Progenitor cell of endocrine pancreas (in vitro differentiated cells): ENCODE results near the gene FBXO48. TPM values are rescaled to one million over a fixed set of nuclear protein-coding genes. Genes with fewer than 3 reads are reported as not detected.

ENCODE experiments used
- DNase-seq: peaks from one replicate; pipeline ENCODE4 v3.0.0; 2021; ENCODE audit warnings: low spot score; ENCODE audit not compliant: unreplicated experiment
- H3K27ac Mint-ChIP-seq: 2 replicates; pipeline ENCODE4 v1.8.0; 2021; ENCODE audit warnings: mild to moderate bottlenecking, moderate library complexity, mixed read lengths
- H3K27me3 Mint-ChIP-seq: 2 replicates; pipeline ENCODE4 v1.8.0; 2021; ENCODE audit warnings: mixed read lengths
- H3K36me3 Mint-ChIP-seq: 2 replicates; pipeline ENCODE4 v1.8.0; 2022; ENCODE audit warnings: mixed read lengths; ENCODE audit not compliant: insufficient read depth
- H3K4me1 Mint-ChIP-seq: 2 replicates; pipeline ENCODE4 v1.8.0; 2021; ENCODE audit warnings: low read depth, mixed read lengths
- H3K4me3 Mint-ChIP-seq: 2 replicates; pipeline ENCODE4 v1.8.0; 2021; ENCODE audit warnings: low read depth, mild to moderate bottlenecking, moderate library complexity, mixed read lengths
- H3K9me3 Mint-ChIP-seq: 2 replicates; pipeline ENCODE4 v1.8.0; 2021; ENCODE audit warnings: low read depth, mixed read lengths
- long read RNA-seq: library from polyadenylated mRNA; unstranded; transcript quantifications from one replicate; pipeline ENCODE4 v2.0.0, GENCODE V29; 2020
- total RNA-seq: library from RNA; stranded (reverse); gene quantifications from 2 replicates; pipeline ENCODE4 v1.2.1, GENCODE V29; 2021
- TF ChIP-seq, protein P1 (sequence below): fragments of 200-600 bp; sonication (generic); IDR thresholded peaks from one replicate; pipeline ENCODE4 v1.5.0; 2021; ENCODE audit warnings: antibody characterized with exemption, mild to moderate bottlenecking; ENCODE audit not compliant: unreplicated experiment

Gene FBXO48, protein sequence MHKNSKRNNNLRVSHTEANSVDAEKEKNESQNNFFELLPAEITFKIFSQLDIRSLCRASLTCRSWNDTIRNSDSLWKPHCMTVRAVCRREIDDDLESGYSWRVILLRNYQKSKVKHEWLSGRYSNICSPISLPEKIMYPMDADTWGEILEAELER
- 1.2 and 1.5 TPM in 2 replicates for total RNA-seq
- long read RNA-seq, partial matches to known transcripts: 0 of 3 reads
- long read RNA-seq, other reads (novel, unspliced or antisense): 3 of 3 reads

DNA sequence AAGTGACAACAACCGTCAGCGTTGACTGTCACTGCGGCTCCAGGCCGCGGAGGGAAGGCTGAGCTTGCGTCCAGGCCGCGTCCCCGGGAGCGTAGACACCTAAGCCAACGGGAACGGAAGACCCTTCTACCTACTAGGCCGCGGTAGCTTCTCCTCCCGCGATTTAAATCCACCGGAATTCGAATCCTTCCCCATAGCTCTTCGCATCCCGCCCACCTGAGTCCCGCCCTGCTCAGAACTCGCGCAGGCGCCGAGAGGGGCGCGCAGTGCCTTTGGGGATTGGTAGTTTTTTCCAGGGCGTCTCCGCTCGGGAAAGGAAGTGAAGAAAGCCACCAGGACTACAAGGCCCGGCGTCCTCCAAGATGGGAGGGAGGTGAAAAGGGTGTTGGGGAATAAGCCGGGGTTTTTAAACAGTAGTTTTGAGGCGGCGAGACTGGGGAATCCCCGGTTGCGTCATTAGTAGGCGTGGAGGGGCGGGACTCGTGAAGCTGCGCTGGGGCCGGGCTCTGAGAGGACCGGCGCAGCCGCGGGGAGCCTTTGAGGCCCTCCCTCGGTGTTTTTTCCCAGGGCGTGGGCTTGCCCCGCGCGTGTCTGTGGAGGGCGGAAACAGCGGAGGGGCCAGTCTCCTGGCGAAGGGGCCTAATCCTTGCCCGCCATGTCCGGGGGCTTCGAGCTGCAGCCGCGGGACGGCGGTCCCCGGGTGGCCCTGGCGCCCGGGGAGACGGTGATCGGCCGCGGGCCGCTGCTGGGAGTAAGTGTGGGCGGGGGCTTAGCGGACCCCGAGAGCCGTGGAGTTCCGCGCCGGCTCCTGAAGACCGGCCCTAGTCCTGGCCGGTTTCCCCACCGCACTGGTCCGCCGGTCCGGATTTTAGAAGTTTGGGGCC is at the start of gene FBXO48, which contains the start of gene APLF:
Gene FBXO48 (minus strand): TSS at position 218 of the 884 bp plus-strand sequence. CDS start 2,149 bp downstream, outside the sequence.
Gene APLF (plus strand): TSS at position 509 of the 884 bp plus-strand sequence. CDS start 147 bp downstream, at position 656.
- H3K9me3 Mint-ChIP-seq: no peaks in the 10 kb centered on the region
- H3K36me3 Mint-ChIP-seq: no peaks in the 10 kb centered on the region
- H3K4me3 Mint-ChIP-seq: peak within 1 kb of the TSS; percentile 97
- TF ChIP-seq, protein P1, sequence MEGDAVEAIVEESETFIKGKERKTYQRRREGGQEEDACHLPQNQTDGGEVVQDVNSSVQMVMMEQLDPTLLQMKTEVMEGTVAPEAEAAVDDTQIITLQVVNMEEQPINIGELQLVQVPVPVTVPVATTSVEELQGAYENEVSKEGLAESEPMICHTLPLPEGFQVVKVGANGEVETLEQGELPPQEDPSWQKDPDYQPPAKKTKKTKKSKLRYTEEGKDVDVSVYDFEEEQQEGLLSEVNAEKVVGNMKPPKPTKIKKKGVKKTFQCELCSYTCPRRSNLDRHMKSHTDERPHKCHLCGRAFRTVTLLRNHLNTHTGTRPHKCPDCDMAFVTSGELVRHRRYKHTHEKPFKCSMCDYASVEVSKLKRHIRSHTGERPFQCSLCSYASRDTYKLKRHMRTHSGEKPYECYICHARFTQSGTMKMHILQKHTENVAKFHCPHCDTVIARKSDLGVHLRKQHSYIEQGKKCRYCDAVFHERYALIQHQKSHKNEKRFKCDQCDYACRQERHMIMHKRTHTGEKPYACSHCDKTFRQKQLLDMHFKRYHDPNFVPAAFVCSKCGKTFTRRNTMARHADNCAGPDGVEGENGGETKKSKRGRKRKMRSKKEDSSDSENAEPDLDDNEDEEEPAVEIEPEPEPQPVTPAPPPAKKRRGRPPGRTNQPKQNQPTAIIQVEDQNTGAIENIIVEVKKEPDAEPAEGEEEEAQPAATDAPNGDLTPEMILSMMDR: no peak
- H3K27ac Mint-ChIP-seq: peak within 1 kb of the TSS; percentile 97
- H3K27me3 Mint-ChIP-seq: no peaks in the 10 kb centered on the region
- H3K4me1 Mint-ChIP-seq: peaks cover 23% of the 10 kb centered on the region
- peak; percentile 91 for DNase-seq

DNA sequence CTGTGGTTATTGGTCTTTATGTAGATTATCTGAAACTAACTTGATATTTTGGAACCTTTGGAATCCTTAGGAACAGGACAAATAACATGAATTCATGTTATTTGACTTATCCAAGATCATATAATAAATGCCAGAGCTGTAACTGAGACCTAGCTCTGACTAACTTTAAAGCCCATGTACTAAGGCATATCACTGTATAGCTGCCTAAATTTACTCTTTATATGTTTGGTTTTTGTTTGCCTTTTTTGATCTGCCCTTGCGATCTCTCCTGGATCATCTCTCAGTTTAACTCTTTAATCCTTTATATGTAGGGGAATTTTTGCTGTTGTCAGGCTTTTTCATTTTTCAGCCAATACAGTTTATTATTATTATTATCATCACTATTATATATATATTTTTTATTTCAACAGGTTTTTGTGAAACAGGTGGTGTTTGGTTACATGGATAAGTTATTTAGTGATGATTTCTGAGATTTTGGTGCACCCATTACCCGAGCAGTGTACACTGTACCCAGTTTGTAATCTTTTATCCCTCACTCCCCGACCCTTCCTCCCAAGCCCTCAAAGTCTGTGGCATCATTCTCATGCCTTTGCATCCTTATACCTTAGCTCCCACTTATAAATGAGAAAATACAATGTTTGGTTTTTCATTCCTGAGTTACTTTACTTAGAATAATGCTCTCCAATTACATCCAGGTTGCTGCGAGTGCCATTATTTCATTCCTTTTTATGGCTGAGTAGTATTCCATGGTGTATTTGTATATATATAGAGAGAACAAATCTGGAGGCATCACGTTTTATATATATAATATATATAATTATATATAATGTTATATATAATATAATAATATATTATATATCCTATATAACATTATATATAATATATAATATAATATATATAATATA is 49.2 kb upstream of the FBXO48 start:
- Mint-ChIP-seq H3K27ac (no peak overlapping the region), H3K27me3 (no peaks in the 10 kb centered on the region), H3K36me3 (peaks cover 3% of the 10 kb centered on the region), H3K4me1 (peaks cover 6% of the 10 kb centered on the region), H3K9me3 (no peaks in the 10 kb centered on the region), H3K4me3 (no peak overlapping the region)
- TF ChIP-seq, protein P1: no peak
- DNase-seq: no peak

DNA sequence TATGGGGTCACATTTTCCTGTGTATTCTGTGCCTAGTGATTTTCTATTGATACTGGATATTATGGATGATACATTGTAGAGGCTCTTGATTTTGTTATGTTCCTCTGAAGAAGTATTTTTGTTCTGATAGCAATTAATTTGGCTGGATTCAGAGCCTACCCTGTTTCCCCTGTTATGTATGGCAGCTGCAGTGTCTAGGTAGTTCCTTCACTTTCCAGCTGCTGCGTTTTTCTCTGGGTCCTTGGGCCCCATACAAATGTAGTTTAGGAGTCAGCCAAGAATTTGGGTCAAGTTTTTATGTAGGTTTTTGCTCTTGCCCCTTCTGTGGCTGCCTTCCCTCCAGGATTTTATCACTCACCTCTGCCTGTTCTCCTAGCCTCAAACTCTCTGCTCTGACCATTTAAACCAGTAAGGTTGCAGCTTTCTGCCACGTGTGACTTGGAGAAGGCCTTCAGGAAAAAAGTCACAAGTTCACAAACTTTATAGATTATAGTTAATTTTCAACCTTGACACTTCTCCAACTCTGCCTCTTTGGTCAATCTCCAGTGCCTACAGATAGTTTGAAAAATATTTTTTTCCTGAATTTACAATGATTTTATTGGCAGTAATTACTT is 47.3 kb upstream of the FBXO48 start:
- Mint-ChIP-seq H3K27me3 (no peaks in the 10 kb centered on the region), H3K4me1 (peaks cover 6% of the 10 kb centered on the region), H3K27ac (no peak overlapping the region), H3K4me3 (no peak overlapping the region), H3K9me3 (no peaks in the 10 kb centered on the region), H3K36me3 (no peaks in the 10 kb centered on the region)
- TF ChIP-seq, protein P1: no peak
- no peak for DNase-seq

DNA sequence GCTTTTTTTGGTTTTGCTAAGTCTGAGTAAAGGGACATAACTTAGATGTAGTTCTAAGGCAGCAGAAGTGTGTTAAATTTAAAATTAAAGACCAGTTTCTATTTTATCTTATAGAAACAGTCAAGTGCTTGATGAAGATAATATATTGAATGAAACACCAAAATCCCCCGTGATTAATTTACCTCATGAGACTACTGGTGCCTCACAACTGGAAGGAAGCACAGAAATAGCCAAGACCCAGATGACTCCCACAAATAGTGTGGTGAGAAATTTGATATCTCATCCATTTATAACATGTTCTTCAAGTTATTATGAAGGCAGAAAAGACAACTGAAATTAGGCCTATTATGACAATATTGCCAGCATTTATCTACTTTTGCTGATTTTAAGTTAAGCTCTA is 45.9 kb upstream of the FBXO48 start:
- Mint-ChIP-seq H3K9me3 (no peaks in the 10 kb centered on the region), H3K36me3 (peaks cover 6% of the 10 kb centered on the region), H3K4me3 (no peak overlapping the region), H3K27ac (no peak overlapping the region), H3K27me3 (no peaks in the 10 kb centered on the region), H3K4me1 (peaks cover 6% of the 10 kb centered on the region)
- TF ChIP-seq, protein P1: no peak
- no peak for DNase-seq
